GM18867 (cell line): ENCODE measurements around the gene OR5K2.
A peak's percentile ranks its signal among the peaks of the same experiment; 100 is the strongest.

Source experiments
- ATAC-seq: cut with Tn5 transposase; IDR thresholded peaks from one replicate; pipeline ENCODE4 v1.9.1; 2021; ENCODE audit warnings: mild to moderate bottlenecking, moderate library complexity; ENCODE audit not compliant: unreplicated experiment

Gene OR5K2

DNA sequence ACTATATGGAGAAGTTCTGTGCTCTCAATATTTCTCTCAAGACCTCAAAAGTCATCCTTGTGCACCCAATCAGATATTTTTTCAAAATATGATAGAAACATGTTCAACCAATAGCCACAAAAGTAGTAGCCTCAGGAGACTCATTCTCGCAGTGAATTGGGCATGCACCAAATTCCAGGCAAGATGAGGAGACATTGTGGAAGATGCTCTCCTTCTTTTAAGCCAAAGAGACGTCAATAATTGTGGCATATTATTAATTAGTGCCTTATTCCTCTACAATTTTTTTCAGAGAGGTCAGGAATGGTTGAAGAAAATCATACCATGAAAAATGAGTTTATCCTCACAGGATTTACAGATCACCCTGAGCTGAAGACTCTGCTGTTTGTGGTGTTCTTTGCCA, at the start of gene OR5K2:
OR5K2 (plus strand) TSS at position 301 of the 400 bp plus-strand sequence; CDS start at position 301, 0 bp downstream.
- ATAC-seq, result no peak

DNA sequence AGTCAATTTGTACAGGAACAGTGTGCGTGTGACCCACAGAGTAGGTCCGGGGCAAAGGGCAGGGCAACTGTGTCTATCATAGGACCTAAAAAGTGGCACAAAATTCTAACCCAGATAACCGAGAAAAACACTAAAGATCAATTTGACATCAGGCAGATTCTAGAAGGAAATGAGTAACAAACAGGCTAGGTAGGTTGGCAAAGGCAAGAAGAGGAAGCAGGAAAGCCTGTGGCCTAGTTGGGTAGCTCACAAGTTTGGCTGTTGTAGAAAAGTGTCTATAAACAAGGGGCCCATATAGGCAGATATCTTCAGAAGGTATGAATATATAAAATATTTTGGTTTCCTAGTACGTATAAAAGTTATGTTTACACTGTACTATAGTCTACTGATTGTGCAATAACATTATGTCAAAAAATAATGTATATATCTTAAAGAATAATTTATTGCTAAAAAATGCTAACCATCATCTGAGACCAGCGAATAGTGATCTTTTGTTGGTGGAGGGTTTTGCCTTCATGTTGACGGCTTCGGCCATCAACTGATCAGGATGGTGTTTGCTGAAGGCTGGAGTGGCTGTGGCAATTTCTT, 47.8 kb upstream of the OR5K2 start:
- peak; percentile 36 for ATAC-seq

DNA sequence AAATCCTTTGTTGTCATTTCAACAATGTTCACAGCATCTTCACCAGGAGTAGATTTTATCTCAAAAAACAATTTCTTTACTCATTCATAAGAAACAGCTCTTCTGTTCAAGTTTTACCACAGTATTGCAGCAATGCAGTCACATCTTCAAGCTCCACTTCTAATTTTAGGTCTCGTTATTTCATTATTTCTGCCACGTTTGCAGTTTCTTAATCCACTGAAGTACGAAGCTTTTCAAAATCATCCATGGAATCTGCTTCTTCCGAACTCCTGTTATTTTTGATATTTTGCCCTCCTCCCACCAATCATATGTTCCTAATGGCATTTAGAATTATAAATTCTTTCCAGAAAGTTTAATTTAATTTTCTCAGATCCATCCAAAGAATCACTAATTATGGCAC, 47.1 kb upstream of the OR5K2 start:
- no peak for ATAC-seq

- ATAC-seq, result no peak
Observed at GRCh38 chr3:98453827-98454226, 43.7 kb upstream of the OR5K2 start.

DNA sequence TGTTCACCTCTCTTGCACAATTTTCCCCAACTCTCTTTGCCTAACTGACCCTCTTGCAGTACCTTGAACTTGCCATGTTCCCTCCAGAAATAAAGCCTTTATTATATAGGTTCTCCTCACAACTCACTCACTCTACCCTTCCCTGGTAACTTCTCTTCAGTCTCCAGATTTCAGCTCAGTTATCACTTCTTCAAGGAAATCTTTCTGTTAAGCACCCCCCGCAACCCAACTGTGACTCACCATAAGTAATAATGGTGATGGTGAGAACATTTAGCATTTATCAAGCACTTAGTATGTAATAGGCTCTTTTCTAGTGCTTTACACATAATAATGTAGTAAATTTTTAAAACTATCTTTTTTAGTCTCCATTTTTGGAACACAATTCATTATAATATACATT, 42.6 kb upstream of the OR5K2 start:
- no peak for ATAC-seq

DNA sequence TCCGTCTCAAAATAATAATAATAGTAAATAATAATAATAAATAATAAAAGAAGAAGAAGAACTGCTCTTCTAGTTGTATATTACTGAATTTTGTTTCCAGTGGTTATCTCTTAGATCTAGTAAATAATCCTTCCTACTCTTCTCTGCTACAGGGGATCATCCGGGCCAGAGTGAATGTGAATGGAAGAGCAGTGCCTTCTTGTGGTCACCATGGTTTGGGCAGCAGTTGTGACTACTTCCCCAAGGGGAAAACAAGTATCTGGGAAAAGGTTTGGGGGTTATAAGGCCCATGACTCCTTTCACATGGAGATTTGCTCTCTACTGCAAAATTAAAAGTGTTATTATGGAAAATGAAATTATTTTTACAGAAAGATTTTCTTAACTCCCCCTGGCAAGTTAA, 39.9 kb upstream of the OR5K2 start:
- ATAC-seq, result no peak

GRCh38 chr3:98460220-98460619, 37.3 kb upstream of the OR5K2 start:
- ATAC-seq, result no peak

DNA sequence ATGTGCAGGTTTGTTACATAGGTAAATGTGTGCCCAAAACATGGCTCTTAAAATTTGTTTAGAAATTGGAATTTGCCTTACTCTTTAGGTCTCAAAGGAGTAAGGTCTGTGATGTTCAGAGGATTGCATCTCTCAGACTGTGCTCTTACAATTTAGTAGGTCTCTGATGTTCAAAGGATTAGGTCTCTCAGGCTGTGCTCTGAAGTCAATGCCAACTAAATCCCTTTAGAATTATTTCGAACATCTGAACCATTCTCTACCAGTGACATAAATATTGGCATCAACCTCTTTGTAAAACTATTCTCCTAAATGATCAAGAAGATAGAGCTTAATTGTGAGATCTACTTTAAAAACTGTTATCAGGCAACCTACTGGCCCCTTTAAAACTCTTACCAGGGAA, 34.6 kb upstream of the OR5K2 start, which contains the start of gene OR5K1:
OR5K1 (plus strand) TSS at position 301 of the 400 bp plus-strand sequence. CDS start 6,376 bp downstream, outside the sequence.
- ATAC-seq, result no peak

GRCh38 chr3:98482717-98483482, 14.6 kb upstream of the OR5K2 start:
- ATAC-seq, result no peak

DNA sequence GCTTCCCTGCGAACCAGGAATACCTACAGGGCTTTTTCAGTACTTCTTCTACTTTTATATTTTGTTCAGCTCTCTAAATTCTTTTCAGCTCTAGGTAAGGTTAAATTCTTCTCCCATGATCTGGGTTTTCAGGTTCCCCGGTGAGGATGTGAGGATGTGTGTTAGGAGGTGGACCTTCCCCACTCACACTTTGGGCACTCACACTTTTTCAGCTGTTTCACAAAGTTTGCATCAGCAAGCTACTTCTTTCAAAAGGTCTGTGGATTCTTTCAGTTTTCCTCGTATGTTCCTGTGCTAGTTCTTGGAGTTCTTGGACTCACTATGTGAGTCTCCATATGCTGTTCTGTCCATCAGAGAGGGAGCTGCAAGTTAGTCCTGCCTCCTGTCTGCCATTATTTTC, 13.9 kb upstream of the OR5K2 start:
- no peak for ATAC-seq

DNA sequence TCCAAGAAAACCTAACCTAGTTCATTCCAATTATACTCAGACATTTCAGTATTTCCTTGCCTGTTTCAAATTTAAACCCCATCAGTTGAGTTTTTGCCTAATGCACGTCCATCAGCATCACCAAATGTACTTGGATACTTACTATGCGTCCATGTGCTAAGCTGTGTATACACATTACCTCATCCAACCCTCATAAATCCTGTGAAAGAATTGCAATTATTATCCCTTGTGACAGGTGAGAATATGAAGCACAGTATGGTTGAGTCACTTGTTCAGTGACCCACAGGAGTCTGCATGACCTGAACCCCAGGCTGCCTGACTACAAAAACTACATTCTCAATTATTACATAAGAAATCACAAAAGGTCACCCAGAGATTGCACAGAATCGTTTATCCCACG, 2.5 kb downstream of the OR5K2 start:
- ATAC-seq, result no peak

DNA sequence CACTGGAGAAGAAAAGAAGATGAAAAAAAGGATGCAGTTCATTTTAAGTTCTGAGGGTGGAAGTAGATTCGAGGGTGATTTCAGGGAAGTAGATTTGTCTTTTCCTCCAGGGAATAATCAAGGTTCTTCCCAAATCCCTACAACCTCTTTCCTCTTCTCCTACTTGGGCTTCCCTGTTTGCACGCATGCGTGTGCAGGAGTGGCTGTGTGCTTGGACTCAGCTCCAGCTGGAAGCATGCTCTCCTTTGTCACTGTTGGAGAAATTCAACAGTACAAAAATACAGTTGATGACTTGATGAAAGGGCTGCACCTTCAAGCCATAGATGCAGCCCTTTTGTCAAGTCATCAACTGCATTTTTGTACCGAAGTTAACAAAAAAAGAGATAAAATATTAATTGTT, 3.8 kb downstream of the OR5K2 start:
- no peak for ATAC-seq

DNA sequence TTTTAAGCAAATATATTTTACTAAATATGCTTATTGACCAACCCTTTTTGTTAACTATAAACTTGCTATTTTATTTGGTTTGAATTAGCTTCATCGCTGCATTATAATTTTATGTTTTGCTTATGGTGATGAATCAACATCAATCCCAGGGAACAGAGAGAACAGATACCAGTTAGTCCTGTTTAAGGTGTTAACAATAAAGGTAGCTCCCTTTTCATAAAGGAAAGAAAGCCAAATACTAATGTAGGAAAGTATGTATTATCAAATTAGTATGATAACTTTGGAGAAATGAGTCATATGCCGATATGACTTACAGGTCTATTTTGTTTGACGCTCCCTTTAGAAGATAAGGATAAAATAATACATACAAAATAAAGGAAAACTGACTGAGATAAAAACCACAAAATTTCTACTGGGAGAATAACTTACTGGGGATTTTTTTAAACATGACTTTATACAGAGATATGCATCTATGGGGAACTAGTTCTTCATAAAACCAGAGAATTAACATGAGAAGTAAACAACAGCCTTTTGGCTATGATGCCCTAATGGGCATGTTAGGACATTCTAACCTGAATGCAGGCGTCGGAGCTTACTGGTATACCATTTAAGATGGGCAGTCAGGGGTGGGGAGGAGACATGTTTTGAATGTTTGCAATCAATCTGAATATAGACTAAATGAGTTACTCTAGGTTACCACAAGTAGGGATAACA, 4.5 kb downstream of the OR5K2 start:
- ATAC-seq, result no peak

DNA sequence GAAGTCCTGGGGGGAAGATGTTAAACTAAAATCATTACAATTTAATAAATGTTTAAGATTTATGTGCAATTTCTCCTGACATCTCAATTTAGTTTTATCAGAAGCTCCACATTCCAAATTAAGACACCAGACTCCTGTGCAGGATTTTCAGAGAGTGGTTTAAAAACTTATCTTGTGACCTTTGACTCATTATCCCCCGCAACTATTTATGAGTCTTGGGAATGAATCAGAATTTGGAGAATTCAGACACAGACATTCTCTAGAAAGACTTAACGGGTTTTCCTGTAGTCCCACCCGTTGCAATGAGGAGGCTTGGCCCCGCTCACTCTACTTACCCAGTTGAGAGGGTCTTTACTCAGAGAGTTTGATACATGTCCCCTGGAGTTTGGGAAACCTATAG, 7.1 kb downstream of the OR5K2 start:
- no peak for ATAC-seq

- no peak for ATAC-seq
Observed at GRCh38 chr3:98508582-98508981, 11.1 kb downstream of the OR5K2 start.

- no peak for ATAC-seq
Observed at GRCh38 chr3:98512576-98512975, 15.1 kb downstream of the OR5K2 start.

GRCh38 chr3:98513091-98513511, 15.6 kb downstream of the OR5K2 start:
- peak; percentile 42 for ATAC-seq

DNA sequence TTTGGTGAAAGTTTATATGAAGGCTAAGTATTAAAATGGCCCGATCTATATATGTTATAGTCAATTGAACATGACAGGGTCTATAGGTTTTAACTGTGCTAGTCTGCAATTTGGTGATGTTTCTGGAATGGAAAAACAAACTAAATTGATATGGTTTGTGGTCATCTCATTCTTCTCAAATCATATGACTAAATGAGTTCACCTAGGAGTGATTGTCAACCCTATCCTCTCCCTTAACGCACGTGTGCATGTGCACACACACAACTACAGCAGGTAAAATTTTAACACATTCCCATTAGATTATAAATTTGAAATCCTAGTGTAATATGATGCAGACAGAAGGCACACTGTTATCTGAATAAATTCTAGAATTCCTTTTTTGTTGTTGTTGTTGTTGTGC, 16.3 kb downstream of the OR5K2 start:
- no peak for ATAC-seq

DNA sequence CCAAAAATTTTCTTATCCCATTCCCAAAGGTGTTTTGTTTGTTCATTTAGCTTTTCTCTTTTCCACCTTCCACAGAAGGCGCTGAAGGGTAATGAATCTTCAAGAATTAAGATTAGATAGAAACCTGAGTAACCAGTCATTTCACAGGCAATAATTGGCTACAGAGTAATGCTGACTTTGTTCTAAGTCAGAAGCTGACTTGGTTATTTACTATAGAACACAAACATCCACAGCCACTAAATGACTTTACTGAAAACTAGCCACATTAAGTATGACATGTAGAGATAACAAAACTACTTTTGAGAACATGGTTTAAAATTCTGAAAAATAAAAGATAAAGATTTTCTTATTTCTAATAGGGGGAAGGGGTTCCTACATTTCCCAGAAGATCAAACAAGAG, 17.5 kb downstream of the OR5K2 start:
- ATAC-seq, result no peak

DNA sequence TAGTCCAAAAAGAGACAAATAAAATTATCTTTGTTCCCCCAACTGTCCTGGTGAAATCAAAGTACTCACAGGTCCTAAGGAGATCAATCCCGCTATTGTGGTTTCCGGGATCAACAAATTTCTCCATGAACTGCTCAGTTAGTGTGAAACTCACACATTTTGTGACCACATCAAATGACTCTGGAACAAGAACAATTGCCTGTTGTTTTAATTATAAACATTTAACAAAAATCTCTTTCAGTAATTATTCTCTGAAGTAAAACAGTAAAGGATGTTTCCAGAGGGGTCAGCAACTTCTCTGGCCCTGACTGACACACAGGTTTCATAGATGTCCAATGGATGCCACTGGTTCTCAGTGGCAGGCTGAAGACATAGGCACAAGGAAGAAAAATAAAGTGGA, 21.3 kb downstream of the OR5K2 start:
- no peak for ATAC-seq

DNA sequence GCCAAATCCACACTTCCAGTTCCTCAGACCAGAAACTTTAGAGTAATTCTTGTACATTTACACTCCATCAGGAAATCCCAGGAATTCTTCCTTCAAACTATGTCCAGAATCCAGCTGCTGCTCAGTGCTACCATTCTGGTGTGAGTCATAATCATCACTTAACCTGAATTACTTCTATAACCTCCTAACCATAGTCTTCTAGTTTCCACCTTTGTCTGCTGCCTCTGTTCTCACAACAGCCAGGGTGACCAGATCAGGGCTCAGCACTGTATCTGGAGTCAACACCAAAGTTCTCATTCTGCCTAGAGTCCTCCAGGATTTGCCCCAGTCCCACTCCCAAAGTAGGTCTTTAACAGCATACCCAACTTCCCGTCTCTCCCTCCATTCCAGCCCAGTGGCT, 21.9 kb downstream of the OR5K2 start:
- no peak for ATAC-seq
